ENCODE results near the gene ABCA5.
A peak's percentile ranks its signal among the peaks of the same experiment; 100 is the strongest.

The ABCA5 gene, protein sequence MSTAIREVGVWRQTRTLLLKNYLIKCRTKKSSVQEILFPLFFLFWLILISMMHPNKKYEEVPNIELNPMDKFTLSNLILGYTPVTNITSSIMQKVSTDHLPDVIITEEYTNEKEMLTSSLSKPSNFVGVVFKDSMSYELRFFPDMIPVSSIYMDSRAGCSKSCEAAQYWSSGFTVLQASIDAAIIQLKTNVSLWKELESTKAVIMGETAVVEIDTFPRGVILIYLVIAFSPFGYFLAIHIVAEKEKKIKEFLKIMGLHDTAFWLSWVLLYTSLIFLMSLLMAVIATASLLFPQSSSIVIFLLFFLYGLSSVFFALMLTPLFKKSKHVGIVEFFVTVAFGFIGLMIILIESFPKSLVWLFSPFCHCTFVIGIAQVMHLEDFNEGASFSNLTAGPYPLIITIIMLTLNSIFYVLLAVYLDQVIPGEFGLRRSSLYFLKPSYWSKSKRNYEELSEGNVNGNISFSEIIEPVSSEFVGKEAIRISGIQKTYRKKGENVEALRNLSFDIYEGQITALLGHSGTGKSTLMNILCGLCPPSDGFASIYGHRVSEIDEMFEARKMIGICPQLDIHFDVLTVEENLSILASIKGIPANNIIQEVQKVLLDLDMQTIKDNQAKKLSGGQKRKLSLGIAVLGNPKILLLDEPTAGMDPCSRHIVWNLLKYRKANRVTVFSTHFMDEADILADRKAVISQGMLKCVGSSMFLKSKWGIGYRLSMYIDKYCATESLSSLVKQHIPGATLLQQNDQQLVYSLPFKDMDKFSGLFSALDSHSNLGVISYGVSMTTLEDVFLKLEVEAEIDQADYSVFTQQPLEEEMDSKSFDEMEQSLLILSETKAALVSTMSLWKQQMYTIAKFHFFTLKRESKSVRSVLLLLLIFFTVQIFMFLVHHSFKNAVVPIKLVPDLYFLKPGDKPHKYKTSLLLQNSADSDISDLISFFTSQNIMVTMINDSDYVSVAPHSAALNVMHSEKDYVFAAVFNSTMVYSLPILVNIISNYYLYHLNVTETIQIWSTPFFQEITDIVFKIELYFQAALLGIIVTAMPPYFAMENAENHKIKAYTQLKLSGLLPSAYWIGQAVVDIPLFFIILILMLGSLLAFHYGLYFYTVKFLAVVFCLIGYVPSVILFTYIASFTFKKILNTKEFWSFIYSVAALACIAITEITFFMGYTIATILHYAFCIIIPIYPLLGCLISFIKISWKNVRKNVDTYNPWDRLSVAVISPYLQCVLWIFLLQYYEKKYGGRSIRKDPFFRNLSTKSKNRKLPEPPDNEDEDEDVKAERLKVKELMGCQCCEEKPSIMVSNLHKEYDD (N-terminal part only)

DNA sequence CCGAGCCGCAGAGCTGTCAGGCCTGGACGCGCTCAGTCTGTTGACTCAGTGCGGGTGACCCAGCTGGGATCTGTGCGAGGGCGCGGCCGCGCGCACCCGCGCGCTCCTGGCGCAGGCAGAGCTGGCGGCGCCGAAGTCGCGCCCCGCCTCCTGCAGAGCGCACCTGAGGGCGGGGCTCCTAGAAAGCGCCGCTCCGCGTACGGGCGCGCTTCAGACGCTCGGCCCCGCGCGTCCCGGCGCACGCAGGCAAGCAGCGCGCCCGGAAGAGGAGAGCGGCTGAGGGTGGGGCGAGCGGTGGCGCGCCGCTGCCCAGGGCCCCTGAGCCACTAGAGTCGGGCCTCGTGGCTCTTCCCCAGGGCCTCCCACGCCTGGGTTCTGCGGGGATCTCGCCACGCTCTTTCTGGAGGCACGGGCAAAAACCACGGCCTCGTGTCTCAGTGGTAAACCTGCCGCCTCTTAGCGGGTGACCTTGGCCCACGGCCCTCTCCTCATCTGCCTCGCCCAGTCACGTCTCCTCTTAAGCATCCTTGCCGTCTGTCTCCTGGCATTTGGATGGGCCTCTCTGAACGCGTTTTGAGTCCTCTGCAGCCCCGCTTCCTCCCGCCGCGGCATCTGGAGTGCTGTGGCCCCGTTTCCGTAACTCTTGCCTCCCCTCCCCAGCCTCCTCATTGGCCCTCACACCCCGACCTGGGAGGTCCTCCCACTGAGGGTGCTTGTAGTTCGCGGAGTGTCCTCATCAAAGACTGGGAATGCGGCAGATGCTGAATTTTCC is at the start of gene ABCA5:
ABCA5 (minus strand) TSS at position 74 of the 772 bp plus-strand sequence. CDS start 12,718 bp downstream, outside the sequence.
- TF ChIP-seq, protein P1, sequence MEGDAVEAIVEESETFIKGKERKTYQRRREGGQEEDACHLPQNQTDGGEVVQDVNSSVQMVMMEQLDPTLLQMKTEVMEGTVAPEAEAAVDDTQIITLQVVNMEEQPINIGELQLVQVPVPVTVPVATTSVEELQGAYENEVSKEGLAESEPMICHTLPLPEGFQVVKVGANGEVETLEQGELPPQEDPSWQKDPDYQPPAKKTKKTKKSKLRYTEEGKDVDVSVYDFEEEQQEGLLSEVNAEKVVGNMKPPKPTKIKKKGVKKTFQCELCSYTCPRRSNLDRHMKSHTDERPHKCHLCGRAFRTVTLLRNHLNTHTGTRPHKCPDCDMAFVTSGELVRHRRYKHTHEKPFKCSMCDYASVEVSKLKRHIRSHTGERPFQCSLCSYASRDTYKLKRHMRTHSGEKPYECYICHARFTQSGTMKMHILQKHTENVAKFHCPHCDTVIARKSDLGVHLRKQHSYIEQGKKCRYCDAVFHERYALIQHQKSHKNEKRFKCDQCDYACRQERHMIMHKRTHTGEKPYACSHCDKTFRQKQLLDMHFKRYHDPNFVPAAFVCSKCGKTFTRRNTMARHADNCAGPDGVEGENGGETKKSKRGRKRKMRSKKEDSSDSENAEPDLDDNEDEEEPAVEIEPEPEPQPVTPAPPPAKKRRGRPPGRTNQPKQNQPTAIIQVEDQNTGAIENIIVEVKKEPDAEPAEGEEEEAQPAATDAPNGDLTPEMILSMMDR (IDR thresholded peaks at IDR 0.05; ENCODE audit: low read depth, low read length), result no peak
- H3K4me3 ChIP-seq (ENCODE audit: low read depth, low read length), result peak within 1 kb of the TSS; percentile 68
- DNase-seq (ENCODE audit: low read depth, low spot score), result peak; percentile 87
- in situ Hi-C loops (cut with HindIII; ENCODE audit: low sequenced_read_pairs), result no loop called here

DNA sequence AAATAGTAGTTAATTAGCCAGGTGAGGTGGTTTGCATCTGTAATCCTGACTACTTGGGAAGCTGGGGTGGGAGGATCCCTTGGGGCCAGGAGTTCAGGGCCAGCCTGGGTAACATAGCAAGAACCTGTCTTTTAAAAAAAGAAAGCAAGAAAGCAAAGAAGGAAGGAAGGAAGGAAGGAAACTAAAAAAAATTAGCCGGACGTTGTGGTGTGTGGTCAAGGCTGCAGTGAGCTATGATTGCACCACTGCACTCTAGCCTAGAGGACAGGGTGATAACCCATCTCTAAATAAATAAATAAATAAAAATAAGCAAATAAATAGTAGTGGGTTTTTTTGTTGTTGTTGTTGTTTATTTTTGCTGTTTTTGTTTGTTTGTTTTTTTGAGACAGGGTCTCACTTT is 48.3 kb upstream of the ABCA5 start:
- DNase-seq (ENCODE audit: low read depth, low spot score), result no peak
- in situ Hi-C loops (cut with HindIII; ENCODE audit: low sequenced_read_pairs), result no loop called here
- H3K4me3 ChIP-seq (ENCODE audit: low read depth, low read length), result no peak overlapping the region
- TF ChIP-seq, protein P1 (IDR thresholded peaks at IDR 0.05; ENCODE audit: low read depth, low read length), result no peak

DNA sequence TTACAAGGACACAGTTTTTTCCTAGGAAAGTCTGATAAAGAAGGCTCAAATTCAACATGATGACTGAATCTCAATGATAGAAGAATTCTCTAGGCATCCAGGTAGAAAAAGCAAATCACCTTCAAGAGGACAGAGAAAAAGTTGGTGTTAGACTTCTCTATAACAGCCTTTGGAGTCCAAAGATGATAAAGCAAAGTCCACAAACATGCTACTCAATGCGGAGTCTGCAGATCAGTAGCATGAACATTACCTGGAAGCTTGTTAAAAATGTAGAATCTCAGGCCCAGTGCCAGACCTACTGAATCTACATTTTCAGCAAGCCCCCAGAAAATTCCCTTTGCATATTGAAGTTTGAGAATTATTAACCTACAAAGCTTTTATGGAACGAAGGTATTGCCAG is 46.1 kb upstream of the ABCA5 start:
- no peak for DNase-seq (ENCODE audit: low read depth, low spot score)
- TF ChIP-seq, protein P1 (IDR thresholded peaks at IDR 0.05; ENCODE audit: low read depth, low read length), result no peak
- no peak overlapping the region for H3K4me3 ChIP-seq (ENCODE audit: low read depth, low read length)
- in situ Hi-C loops (cut with HindIII; ENCODE audit: low sequenced_read_pairs), result no loop called here

DNA sequence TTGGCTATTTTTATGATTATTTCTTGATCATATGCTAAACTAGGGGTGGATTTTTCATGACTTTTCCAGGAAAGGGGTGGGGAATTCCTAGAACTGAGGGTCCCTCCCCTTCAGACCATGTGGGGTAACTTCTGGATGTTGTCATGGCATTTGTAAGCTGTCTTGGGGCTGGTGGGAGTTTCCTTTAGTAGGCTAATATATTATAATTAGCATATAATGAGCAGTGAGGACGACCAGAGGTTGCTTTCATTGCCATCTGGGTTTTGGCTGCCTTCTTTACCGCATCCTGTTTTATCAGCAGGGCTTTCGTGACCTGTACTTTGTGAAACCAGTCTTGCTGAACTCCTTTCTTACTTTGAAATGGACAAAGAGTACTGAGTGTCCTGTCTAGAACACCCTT is 40.4 kb upstream of the ABCA5 start:
- no peak for DNase-seq (ENCODE audit: low read depth, low spot score)
- in situ Hi-C loops (cut with HindIII; ENCODE audit: low sequenced_read_pairs), result no loop called here
- no peak overlapping the region for H3K4me3 ChIP-seq (ENCODE audit: low read depth, low read length)
- TF ChIP-seq, protein P1 (IDR thresholded peaks at IDR 0.05; ENCODE audit: low read depth, low read length), result no peak

DNA sequence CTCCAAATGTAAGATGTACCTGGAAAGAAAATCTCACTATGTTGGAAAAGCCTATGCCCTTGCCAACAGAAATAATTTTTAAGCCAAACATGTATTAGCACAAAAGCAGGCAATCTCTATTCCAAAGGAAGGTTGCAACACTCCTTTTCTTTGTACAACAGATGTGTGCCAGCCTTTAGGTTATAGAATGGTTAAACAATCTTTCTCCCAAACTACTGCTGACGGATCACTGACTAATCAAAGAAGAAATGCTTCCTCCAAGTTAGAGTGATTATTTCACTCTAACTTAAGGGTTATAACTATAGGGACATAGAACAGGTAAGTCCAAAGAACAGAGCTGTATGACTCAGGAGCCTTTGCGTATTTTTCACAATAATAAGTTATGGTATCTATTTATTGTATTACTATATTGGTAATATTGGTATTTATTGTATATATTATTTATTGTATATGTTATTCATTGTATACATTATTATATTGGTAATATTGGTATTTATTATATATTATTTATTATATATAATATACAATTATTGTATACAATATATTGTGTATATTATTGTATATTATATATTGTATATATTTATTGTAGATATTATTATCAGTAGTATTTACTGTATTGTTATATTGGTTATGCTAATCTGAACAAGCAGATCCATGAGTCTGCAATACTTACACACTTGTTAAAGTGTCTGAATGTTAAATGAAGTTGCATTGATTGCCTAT is 36.7 kb upstream of the ABCA5 start:
- TF ChIP-seq, protein P1 (IDR thresholded peaks at IDR 0.05; ENCODE audit: low read depth, low read length), result no peak
- H3K4me3 ChIP-seq (ENCODE audit: low read depth, low read length), result no peak overlapping the region
- in situ Hi-C loops (cut with HindIII; ENCODE audit: low sequenced_read_pairs), result no loop called here
- no peak for DNase-seq (ENCODE audit: low read depth, low spot score)
